ENCODE results near the gene BARHL2.

DNA sequence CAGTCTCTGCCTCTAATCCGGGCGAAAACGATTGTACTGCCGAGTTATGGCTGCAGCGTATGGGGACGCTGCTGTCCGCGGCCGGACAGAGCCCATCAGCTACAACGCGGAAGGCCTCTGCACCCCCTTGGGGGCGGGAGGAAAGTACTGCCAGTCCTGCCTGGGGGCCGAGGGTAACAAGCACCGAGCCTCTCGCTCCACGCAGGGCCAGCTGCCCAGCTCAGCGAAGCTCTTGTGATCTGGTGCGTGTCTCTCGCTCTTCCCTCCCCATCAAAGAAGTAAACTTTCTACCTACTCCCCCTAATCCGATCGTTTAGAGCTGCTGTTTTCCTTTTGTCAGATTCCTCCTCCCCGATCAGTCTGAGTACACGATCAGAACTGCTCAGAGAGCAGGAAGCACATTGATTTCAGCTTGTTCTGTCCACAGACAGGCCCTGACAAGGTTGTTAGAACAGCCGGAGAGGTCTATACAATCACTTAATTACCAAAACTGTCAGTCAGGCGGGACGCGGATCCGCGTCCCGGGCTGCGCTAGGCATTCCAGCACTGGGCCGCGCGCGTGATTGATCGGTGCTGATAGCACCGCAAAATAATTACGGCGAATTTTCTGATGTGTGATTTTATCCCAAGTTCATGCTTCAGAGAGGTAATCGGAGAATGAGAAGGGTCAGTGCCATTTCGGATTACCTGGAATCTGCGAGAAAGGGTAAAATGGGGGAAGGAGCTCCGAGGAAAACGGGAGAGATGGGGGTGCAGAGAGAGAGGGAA lies 8.7 kb upstream of the BARHL2 start:
- TF ChIP-seq, protein P1, sequence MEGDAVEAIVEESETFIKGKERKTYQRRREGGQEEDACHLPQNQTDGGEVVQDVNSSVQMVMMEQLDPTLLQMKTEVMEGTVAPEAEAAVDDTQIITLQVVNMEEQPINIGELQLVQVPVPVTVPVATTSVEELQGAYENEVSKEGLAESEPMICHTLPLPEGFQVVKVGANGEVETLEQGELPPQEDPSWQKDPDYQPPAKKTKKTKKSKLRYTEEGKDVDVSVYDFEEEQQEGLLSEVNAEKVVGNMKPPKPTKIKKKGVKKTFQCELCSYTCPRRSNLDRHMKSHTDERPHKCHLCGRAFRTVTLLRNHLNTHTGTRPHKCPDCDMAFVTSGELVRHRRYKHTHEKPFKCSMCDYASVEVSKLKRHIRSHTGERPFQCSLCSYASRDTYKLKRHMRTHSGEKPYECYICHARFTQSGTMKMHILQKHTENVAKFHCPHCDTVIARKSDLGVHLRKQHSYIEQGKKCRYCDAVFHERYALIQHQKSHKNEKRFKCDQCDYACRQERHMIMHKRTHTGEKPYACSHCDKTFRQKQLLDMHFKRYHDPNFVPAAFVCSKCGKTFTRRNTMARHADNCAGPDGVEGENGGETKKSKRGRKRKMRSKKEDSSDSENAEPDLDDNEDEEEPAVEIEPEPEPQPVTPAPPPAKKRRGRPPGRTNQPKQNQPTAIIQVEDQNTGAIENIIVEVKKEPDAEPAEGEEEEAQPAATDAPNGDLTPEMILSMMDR (IDR thresholded peaks at IDR 0.05), result no peak
- no peak for TF ChIP-seq POLR2A (IDR thresholded peaks at IDR 0.05)
